Activated CD4-positive, alpha-beta T cell treated with anti-CD3 and anti-CD28 coated beads, Interleukin-2, amount 10 ng/mL, durations not matched to agents 24 days and 14 days (primary cell): Measurements from ENCODE around the gene CTSL. TPM values are rescaled to one million over a fixed set of nuclear protein-coding genes. Genes with fewer than 3 reads are reported as not detected.

Source experiments
- DNase-seq: peaks from one replicate; pipeline ENCODE4 v3.0.0; 2022
- H3K27ac Mint-ChIP-seq: one replicate; pipeline ENCODE4 v1.8.0; 2022; ENCODE audit warnings: mild to moderate bottlenecking, mixed read lengths
- H3K27me3 Mint-ChIP-seq: one replicate; pipeline ENCODE4 v1.8.0; 2022; ENCODE audit warnings: mixed read lengths
- H3K36me3 Mint-ChIP-seq: one replicate; pipeline ENCODE4 v1.8.0; 2022; ENCODE audit warnings: low read depth, mild to moderate bottlenecking, mixed read lengths
- H3K4me1 Mint-ChIP-seq: one replicate; pipeline ENCODE4 v1.8.0; 2021; ENCODE audit warnings: mixed read lengths
- H3K4me3 Mint-ChIP-seq: one replicate; pipeline ENCODE4 v1.8.0; 2022; ENCODE audit warnings: mild to moderate bottlenecking, moderate library complexity, mixed read lengths
- H3K9me3 Mint-ChIP-seq: one replicate; pipeline ENCODE4 v1.8.0; 2021; ENCODE audit warnings: mixed read lengths
- intact Hi-C: fragments of 100-400 bp; cut with micrococcal nuclease; formaldehyde crosslinking; loops from one replicate; pipeline ENCODE4 v1.15.1; 2023
- total RNA-seq: library from RNA; stranded (reverse); gene quantifications from 2 replicates; pipeline ENCODE4 v1.2.3, GENCODE V29; 2022

The CTSL gene
- total RNA-seq, 1 donor from 2014 or later = 4.9 TPM

- peaks cover 34% of the 10 kb centered on the region for H3K27me3 Mint-ChIP-seq
- DNase-seq = no peak
- intact Hi-C loops = loop anchor here (1.0 kb wide), 1 partner anchor 104 kb away; no protein-coding TSS in a partner anchor
- H3K4me1 Mint-ChIP-seq = peaks cover 30% of the 10 kb centered on the region
- no peaks in the 10 kb centered on the region for H3K36me3 Mint-ChIP-seq
- H3K9me3 Mint-ChIP-seq = no peaks in the 10 kb centered on the region
- peak overlapping the region; percentile 6 for H3K4me3 Mint-ChIP-seq
- H3K27ac Mint-ChIP-seq = no peak overlapping the region
These were observed 18.0 kb upstream of the CTSL start for GRCh38 chr9:87707805-87708506.

DNA sequence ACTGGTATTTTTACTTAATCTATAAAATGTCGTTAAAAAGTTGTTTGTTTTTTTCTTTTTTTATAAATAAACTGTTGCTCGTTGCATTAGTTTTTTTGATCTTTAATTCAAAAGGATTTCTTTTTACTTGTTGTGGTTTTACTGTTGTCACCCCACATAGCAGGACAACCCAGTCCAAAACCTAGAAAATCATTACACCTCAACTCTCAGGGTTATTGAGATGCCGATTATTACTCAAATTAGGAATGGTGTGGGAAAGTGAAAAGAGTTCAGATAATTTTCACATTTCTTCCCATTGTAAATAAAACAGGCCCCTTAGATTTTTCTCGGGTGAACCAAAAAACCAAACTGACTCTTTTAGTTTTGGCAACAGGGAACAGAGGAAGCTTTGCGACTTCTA, 17.4 kb upstream of the CTSL start:
- no peaks in the 10 kb centered on the region for H3K9me3 Mint-ChIP-seq
- peaks cover 36% of the 10 kb centered on the region for H3K4me1 Mint-ChIP-seq
- intact Hi-C loops = loop anchor here (1.0 kb wide), 1 partner anchor 104 kb away; no protein-coding TSS in a partner anchor
- peaks cover 32% of the 10 kb centered on the region for H3K27me3 Mint-ChIP-seq
- H3K4me3 Mint-ChIP-seq = peak overlapping the region; percentile 40
- DNase-seq = no peak
- H3K36me3 Mint-ChIP-seq = no peaks in the 10 kb centered on the region
- H3K27ac Mint-ChIP-seq = peak overlapping the region; percentile 46

DNA sequence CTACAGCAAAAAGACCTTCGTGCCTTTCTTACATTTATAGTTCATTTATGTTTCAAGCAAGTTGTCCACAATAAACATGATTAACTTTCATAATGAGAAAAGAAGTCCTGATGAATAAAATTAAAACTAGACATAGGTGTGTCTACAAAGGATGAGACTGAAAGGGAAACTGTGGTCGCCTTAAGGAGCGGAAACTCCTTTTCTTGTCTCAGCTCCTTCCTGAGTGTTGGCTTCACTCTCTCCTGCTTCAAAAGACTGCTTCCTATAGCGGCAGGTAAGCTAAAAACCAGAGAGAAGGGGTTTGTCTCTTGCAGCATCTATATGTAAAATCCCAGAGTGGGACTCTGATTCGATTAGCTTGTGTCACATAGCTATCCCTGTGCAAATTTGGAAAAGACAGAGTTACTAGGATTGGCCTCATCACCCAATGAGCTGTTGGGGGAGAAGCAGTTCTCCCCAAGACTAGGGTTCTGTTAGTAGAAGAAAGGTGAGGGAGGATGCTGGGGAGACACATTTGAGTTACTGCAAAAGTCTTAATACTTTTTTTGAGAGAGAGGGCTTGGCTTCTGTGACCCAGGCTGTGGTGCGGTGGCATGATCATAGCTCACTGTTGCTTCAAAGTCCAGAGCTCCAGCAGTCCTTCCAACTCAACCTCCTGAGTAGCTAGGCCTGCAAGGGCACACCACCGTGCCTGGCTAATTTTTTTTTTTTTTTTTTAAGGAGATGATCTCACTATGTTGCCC, 16.8 kb upstream of the CTSL start:
- Mint-ChIP-seq H3K36me3 (no peaks in the 10 kb centered on the region), H3K27ac (peak overlapping the region; percentile 46), H3K4me3 (peak overlapping the region; percentile 40), H3K9me3 (no peaks in the 10 kb centered on the region), H3K27me3 (peaks cover 27% of the 10 kb centered on the region), H3K4me1 (peaks cover 39% of the 10 kb centered on the region)
- intact Hi-C loops = loop anchor here (1.0 kb wide), 1 partner anchor 103 kb away; no protein-coding TSS in a partner anchor
- peak; percentile 74 for DNase-seq

GRCh38 chr9:87710443-87710842, 15.5 kb upstream of the CTSL start:
- Mint-ChIP-seq H3K36me3 (no peaks in the 10 kb centered on the region), H3K27me3 (peaks cover 26% of the 10 kb centered on the region), H3K4me1 (peaks cover 41% of the 10 kb centered on the region), H3K4me3 (no peak overlapping the region), H3K9me3 (no peaks in the 10 kb centered on the region), H3K27ac (no peak overlapping the region)
- intact Hi-C loops = no loop called here
- no peak for DNase-seq

DNA sequence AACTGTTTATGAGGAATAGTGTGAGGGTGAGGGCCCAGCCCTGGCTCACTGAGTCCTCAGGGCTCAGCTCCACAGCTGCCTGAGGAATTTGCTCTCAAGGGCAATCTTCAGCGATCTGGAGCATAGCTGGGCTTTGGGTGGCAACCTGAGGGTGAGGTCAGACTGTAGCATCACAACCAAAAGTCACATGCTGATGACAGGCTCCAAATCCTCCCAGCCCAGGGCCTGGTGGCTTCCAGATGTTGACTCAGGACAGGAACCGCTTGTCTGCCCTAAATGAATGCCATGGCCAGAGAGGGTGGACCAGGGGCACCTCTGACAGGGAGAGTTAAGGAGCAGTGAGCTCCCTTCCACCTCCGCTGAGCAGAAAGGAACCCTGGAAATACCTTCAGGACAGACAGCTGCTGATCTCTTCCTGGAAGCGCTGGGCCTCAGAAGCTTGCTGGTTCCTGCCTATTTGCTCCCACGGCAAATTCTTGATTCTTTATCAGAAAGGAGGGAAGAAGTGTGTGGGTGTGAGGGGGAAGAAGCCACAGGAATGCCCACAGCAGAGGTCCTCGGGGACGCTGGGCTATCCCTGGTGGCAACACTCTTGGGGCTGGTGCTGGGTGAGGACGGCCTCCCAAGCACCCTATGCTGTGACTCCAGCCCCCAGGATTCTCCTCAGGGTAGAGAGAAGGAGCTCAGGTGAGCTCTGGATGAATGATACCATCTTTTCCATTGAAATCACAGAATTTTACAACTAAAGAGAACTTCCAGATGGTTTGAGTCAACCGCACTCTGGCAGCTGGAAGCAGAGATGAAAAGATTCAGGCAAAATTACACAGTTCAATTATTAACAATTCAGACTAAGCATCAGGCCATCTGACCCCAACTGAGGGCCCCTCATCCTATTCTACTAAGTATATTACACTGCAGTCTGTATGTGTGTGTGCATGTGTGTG, 13.8 kb upstream of the CTSL start:
- Mint-ChIP-seq H3K27ac (no peak overlapping the region), H3K36me3 (no peaks in the 10 kb centered on the region), H3K4me3 (no peak overlapping the region), H3K9me3 (no peaks in the 10 kb centered on the region), H3K4me1 (peaks cover 41% of the 10 kb centered on the region), H3K27me3 (peaks cover 20% of the 10 kb centered on the region)
- intact Hi-C loops = no loop called here
- no peak for DNase-seq

DNA sequence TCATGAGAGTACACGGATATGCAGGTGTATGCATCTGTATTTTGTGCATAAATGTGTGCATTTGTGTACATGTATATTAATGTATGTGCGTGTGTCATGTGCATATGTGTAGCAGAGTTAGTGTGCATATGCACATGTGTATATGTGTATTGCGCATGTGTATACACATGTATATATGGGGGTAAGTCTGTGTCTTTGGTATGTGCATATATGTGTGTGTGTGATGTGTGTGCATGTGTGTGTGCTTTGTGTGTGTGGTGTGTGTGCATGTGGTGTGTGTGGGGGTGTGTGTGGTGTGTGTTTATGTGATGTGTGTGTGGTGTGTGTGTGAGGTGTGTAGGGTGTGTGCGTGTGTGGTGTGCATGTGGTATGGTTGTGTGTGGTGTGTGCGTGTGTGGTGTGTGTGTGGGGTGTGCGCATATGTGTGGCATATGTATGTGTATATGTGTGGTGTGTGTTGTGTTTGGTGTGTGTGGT, 13.1 kb upstream of the CTSL start:
- intact Hi-C loops = loop anchor here (1.0 kb wide), 1 partner anchor 99 kb away; no protein-coding TSS in a partner anchor
- Mint-ChIP-seq H3K27ac (peak overlapping the region; percentile 8), H3K9me3 (no peaks in the 10 kb centered on the region), H3K27me3 (peaks cover 15% of the 10 kb centered on the region), H3K36me3 (no peaks in the 10 kb centered on the region), H3K4me1 (peaks cover 38% of the 10 kb centered on the region), H3K4me3 (no peak overlapping the region)
- DNase-seq = no peak

GRCh38 chr9:87713278-87713987, 12.5 kb upstream of the CTSL start:
- H3K36me3 Mint-ChIP-seq = no peaks in the 10 kb centered on the region
- intact Hi-C loops = loop anchor here (1.0 kb wide), 1 partner anchor 99 kb away; no protein-coding TSS in a partner anchor
- H3K27me3 Mint-ChIP-seq = peaks cover 16% of the 10 kb centered on the region
- peak overlapping the region; percentile 33 for H3K4me3 Mint-ChIP-seq
- peaks cover 34% of the 10 kb centered on the region for H3K4me1 Mint-ChIP-seq
- H3K9me3 Mint-ChIP-seq = no peaks in the 10 kb centered on the region
- H3K27ac Mint-ChIP-seq = peak overlapping the region; percentile 7
- peak; percentile 71 for DNase-seq

DNA sequence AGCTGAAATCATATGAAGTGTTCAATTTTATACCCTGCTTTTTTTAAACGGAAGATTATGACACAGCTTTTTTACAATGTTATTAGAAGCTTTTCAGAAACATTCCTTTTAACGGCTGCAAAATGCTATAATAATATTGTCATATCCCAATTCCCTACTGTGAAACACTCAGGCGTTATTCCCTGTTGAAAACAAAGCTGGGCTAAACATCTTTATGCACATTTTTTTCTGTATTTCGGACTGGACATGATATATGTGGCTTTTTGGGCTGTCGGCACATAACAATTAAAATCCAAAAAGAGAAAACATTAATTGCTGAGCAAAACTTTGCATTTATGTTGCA, 12.0 kb upstream of the CTSL start:
- H3K27ac Mint-ChIP-seq = no peak overlapping the region
- H3K36me3 Mint-ChIP-seq = no peaks in the 10 kb centered on the region
- H3K4me1 Mint-ChIP-seq = peaks cover 29% of the 10 kb centered on the region
- H3K4me3 Mint-ChIP-seq = no peak overlapping the region
- no peaks in the 10 kb centered on the region for H3K9me3 Mint-ChIP-seq
- no peak for DNase-seq
- intact Hi-C loops = loop anchor here (1.0 kb wide), 1 partner anchor 98 kb away; no protein-coding TSS in a partner anchor
- H3K27me3 Mint-ChIP-seq = peaks cover 17% of the 10 kb centered on the region

GRCh38 chr9:87714819-87715218, 11.1 kb upstream of the CTSL start:
- DNase-seq = no peak
- no peak overlapping the region for H3K4me3 Mint-ChIP-seq
- intact Hi-C loops = no loop called here
- H3K27me3 Mint-ChIP-seq = peaks cover 17% of the 10 kb centered on the region
- H3K27ac Mint-ChIP-seq = no peak overlapping the region
- H3K9me3 Mint-ChIP-seq = no peaks in the 10 kb centered on the region
- H3K36me3 Mint-ChIP-seq = no peaks in the 10 kb centered on the region
- peaks cover 22% of the 10 kb centered on the region for H3K4me1 Mint-ChIP-seq

GRCh38 chr9:87716141-87716540, 9.8 kb upstream of the CTSL start:
- DNase-seq = no peak
- H3K9me3 Mint-ChIP-seq = no peaks in the 10 kb centered on the region
- H3K36me3 Mint-ChIP-seq = no peaks in the 10 kb centered on the region
- peaks cover 27% of the 10 kb centered on the region for H3K27me3 Mint-ChIP-seq
- H3K27ac Mint-ChIP-seq = no peak overlapping the region
- H3K4me3 Mint-ChIP-seq = no peak overlapping the region
- H3K4me1 Mint-ChIP-seq = peaks cover 18% of the 10 kb centered on the region
- intact Hi-C loops = no loop called here

DNA sequence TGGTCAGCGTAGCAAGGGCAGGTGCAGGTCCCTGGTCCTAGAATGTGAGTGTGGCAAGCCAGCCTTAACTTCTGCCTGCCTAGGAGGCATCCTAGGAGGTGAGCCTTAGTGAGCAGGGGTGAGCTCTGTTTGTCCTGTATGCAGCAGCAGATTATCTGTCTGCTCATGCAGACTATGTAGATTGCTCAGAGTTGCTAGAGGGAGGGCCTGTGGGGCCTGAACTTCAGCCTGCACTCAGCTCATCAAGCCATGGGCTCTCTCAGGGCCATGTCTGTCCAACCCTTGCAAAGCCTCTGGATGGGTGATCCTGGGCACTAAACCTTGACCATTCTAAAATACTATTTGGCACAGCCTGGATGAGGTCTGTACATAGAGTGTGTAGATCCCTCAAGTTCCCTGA, 8.5 kb upstream of the CTSL start:
- no peak for DNase-seq
- Mint-ChIP-seq H3K4me3 (no peak overlapping the region), H3K9me3 (no peaks in the 10 kb centered on the region), H3K27me3 (peaks cover 28% of the 10 kb centered on the region), H3K27ac (no peak overlapping the region), H3K36me3 (no peaks in the 10 kb centered on the region), H3K4me1 (peaks cover 15% of the 10 kb centered on the region)
- intact Hi-C loops = no loop called here

- peaks cover 9% of the 10 kb centered on the region for H3K4me1 Mint-ChIP-seq
- H3K27ac Mint-ChIP-seq = no peak overlapping the region
- H3K27me3 Mint-ChIP-seq = peaks cover 24% of the 10 kb centered on the region
- H3K4me3 Mint-ChIP-seq = no peak overlapping the region
- H3K9me3 Mint-ChIP-seq = no peaks in the 10 kb centered on the region
- H3K36me3 Mint-ChIP-seq = no peaks in the 10 kb centered on the region
- intact Hi-C loops = no loop called here
- no peak for DNase-seq
These were observed 7.7 kb upstream of the CTSL start for GRCh38 chr9:87718231-87718630.
